GM19238 (cell line): Measurements from ENCODE around the gene ASL.
"Not testable (repeated sequence)": the region's sequence is repeated elsewhere in the genome, so short reads cannot be mapped to it uniquely, and the experiment has no call there.

ENCODE experiments used
- DNase-seq: peaks from one replicate; pipeline ENCODE4 v3.0.0; 2011; ENCODE audit warnings: low spot score; ENCODE audit not compliant: insufficient read length

Gene ASL

DNA sequence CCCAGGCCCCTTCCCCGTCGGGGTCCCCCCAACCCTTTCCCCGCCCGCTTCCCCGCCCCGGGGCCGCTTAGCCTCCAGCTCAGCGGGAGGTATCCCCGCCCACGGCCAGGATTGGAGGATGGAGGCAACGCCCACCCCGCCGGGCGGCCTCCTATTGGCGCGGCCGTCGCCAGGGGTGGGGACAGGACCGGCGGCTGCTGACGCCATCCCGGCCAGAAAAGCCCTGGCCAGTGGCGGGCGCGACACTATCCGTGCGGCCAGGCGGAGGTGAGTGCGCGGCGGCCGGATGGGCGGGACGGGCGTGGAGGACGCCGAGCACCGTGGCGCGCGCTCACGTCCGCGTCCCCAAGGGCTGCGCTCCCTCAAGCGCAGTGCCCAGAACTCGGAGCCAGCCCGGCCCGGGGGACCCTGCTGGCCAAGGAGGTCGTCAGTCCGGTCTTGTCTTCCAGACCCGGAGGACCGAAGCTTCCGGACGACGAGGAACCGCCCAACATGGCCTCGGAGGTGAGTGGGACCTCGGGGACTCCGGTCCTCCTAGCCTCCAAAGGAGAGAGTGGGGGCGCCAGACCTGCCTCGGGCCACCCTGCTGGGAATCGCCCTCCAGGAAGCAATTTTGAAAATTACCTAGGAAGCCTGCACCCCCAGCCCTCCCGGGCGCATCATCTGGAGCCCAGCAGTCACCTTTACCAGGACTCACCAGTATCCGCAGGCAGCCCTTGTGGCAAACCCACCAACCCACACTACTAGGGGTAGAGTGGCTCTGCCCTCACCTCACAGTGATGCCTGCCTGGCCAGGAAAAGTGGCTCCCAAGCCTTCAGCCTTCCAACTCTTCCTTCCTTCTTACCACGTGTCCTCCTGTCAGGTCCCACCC is at the start of gene ASL:
ASL (plus strand) TSS at position 230 of the 872 bp plus-strand sequence; CDS start at position 493, 263 bp downstream.
- DNase-seq = peak; percentile 100

DNA sequence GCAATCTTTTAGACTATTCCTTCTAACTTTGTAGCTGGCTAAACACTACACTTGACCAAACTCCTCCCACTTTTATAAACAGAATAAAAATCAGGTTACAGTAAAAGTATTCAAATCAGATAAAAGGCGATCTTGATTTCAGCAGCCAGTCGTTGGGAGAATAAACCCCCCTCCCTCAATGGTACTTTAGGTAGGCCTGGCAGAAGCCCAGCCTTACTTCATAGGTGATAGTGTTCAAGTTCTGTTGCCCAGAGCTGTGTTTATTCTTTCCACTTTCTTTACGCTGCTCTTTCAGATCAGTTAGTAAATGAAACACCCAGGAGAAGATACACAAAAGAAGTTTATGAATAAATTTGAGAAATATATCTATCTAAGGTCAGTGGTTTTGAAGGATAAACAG is 47.3 kb upstream of the ASL start:
- not testable (repeated sequence) for DNase-seq

DNA sequence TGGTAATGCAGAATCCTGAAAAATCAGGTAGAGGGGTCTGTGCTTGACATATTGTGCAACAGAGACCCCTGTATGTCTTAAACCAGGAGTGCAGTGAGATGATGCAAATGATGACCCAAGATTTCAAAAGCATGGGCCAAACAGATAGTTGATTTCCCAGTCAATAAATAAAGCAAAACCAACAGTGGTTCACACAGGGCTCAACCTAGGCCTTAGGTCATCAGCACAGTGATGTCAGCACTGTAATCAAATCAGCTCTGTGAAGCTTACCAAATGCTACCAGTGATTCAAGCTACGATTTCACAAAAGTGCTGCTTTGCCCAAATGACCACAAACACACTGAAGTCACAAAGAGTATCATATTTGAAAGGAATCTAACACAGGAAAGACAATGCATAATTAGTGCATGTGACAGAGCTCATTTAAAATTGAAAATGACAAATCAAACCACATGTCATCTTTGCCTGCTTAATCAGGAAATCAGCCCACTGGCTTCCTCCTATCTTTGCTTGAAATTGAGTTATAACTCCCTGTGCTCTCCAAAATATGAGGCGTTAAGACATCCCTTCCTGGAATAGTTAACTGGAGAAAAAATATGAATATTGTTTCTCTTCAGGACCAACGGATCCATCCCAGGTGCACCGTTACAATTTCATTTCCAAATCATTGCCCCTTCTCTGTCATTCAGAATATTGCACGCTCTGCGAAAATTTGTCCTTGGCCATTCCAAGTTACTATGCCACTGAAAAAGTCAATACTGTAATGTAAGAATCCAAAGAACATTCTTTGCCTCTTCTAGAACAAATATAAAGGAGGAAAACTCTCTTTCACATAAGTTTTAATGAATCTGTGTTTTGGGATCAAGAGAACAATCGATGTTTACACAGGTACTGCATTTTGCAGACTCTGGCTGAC is 41.9 kb upstream of the ASL start:
- no peak for DNase-seq

DNA sequence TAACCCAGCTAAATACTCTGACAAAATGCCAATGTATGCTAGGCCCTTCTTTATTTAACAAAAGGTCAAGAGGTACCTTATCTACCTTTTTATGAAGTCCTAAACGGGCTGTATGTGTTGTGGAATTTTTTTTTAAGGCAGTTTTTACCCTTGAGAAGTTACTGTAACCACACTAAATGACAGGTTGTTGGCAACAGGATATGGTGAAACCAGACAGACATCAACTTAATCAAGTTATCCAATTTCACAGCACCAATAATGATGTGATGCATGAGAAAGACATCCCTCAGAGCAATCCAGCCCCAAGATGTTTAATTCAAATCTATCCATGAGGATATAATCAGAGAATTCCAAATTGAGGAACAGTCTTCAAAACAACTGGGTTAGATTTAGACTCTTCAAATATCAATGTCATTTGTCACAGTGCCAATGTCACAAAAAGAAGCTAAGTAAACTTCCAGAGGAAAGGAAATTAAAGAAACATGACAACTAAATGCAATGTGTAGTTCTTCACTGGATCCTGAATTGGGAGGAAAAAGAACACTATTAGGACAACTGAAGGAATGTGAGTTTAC is 41.1 kb upstream of the ASL start:
- not testable (repeated sequence) for DNase-seq

DNA sequence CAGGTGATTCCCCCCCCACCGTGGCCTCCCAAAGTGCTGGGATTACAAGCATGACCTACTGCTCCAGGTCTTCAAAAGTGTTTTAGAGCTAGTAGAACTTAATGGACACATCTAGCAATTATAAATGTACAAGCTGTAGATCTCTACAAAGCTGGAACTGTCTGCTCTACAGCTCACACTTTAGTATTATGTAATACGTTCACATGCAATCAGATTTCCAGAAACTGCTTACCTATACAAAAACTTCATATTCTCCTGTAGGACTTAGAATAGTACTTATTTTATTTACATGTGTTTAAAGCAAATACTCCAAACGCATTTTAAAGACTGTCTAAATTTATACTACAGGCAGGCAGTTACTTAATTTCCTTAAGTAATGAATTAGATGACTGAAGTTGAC is 39.2 kb upstream of the ASL start:
- no peak for DNase-seq

DNA sequence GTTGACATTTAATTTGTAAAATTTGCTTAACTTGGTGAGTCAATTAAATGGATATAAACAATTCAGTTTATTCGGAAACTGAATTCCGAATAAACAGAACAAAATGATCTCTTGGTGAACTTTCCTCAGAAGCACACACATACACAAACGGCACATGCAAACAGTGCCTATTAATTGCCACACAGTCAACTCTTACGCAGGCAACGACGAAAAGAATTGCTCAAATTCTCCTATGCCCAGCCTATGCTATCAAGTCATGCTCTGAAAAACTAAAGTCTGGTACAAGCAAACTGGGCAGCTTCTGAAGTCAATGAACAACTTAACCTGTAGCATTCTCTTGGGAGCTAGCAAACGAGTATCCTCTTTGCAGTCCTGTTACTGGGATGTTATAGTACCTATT is 38.8 kb upstream of the ASL start:
- no peak for DNase-seq

DNA sequence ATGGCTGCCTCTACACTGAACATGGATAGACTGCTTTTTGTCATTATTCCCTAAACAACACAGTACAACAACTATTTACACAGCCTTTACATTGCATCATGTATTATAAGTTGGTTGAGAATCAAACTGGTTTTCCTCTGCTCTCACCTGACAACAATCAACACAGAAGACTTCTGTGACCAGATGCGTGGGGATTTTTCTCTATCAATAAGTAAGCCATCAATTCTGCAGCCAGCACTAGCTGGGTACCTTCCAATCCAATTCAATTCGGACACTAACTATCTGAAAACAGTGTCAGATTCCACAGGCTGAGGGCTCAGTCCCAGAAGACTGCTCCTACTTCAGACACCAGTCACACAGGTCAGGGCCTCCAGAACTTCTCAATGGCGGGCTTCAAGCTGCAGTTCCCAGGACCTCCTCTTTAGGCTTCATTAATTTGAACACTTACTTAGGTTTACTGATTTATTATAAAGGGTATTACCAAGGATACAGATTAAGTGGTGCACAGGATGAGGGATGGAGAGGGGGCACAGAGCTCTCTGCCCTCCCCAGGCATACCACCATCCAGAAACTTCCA is 36.4 kb upstream of the ASL start:
- DNase-seq = no peak

DNA sequence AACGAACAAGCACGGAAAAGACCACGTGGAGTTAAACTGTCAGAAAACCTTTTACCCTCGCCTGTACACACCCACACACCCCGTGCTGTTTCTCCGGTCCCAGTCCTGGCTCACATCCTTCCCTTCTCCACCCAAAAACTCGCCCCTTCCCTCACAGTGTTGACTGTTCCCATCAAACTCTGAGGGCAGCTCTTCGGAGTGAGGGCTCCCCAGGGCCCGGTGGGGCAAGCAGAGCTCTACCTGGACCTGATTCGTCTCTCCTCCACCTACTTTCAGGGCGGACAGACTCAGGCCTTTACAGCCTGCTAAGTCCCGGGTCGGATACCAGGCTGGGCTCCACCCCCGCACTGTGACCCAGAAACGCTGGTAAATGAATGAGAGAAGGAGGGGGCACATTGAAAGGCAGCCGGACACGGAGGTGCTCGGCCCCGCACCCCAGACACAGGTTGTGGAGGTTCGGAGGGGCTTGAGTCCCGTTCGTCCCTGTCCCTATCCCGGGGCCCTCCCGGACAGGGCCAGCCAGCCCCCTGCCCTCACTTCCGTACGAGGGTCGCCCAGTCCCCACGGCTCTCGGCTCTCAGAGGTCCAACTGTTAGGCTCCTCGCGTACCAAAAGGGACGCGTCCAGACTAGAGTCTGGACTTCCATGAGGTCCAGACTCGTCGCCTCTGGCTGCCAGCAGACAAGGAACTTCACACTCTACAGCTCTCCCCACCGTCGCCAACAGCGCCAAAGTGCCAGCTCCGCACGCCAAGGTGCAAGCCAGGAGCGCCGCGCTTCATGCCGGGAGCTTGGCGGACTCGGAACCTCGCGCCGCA is 31.7 kb upstream of the ASL start:
- peak; percentile 40 for DNase-seq

DNA sequence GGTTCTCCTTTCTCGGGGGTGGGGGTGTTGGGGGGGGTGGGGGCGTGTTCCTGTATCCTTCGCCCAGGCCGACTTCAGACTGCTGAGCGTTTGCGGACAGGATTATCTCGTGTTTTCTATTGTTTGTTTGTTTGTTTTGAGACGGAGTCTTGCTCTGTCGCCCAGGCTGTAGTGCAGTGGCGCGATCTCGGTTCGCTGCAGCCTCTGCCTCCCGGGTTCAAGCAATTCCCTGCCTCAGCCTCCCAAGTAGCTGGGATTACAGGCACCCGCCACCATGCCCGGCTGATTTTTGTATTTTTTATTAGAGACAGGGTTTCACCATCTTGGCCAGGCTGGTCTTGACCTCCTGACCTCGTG is 31.1 kb upstream of the ASL start:
- DNase-seq = not testable (repeated sequence)

DNA sequence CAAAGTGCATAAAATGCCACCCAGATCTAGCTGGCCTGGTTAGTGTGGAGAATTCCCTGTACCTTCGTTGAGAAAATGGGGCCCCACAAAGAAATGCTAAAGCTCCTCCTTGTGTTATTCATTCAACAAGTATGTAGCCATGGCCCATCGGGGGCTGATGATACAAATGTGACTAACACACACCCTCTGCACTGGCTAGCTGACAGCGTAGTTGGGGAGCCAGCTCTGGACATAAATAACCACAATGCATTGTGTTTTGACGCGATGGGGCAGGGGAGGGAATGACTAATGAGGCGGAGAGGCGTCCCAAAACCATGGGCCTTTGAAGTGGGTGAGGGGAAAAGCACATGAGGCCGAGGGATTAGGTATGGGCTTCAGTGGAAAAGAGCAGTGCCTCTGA is 28.2 kb upstream of the ASL start:
- DNase-seq = no peak

DNA sequence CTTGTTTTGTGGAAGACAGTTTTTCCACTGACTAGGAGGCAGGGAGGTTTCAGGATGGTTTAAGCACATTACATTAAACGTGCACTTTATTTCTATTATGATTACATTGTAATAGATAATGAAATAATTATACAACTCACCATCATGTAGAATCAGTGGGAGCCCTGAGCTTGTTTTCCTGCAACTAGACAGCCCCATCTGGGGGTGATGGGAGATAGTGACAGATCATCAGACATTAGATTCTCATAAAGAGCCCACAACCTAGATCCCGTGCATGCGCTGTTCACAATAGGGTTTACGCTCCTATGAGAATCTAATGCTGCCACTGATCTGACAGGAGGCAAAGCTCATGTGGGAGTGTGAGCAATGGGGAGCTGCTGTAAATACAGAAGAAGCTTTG is 25.7 kb upstream of the ASL start:
- DNase-seq = not testable (repeated sequence)

DNA sequence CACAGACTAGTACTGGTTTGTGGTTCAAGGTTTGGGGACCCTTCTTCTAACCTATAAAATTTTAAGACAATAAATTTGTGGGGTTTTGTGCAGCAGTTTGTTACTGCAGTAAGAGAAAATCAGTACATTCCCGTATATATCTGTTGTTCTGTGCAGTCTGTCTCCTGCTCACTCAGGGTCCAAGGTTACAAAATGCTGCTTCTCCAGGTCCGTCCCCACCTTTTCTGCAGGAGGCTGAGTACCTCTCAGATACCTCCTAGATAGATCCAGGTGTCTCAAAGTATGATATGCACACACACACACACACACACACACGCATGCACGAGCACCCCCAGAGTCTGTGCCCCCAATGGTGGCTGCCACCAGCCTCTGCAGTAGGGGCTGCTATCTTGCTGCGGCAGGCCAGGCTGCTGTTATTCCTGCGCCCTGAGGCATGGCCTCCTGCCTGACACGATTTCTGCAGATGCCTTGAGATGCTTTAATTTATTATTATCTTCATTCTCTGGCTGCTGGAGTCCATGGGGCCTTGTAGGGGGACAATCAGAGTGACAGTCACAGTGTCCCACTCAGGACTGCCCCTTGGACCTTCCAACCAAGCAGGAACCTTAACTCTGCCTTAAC is 25.2 kb upstream of the ASL start:
- no peak for DNase-seq

DNA sequence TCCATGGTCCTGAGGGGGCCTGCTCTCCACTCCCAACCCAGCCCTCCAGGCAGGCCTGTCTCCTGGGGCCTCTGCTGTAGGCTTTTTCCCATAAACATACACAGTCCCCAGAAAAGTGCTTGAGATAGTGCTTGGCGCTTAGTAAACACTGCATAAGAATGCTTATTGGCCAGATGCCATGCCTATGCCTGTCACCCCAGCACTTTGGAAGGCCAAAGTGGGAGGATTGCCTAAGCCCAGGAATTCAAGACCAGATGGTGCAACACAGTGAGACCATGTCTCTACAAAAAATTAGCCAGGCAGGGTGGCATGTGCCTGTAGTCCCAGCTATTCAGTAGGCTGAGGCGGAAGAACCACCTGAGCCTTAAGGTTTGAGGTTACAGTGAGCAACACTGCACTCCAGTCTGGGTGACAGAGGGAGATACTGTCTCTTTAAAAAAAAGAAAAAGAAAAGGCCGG is 24.6 kb upstream of the ASL start:
- no peak for DNase-seq

DNA sequence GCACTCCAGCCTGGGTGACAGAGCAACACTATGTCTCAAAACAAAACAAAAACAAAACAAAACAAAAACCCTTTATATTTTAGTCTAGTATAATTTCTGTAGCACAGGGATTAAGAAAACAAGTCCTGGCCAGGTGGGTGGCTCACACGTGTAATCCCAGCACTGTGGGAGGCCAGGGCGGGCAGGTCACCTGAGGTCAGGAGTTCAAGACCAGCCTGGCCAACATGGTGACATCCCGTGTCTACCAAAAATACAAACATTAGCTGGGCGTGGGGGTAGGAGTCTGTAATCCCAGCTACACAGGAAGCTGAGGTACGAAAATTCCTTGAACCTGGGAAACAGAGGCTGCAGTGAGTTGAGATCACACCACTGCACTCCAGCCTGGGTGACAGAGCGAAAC is 23.2 kb upstream of the ASL start:
- DNase-seq = no peak

DNA sequence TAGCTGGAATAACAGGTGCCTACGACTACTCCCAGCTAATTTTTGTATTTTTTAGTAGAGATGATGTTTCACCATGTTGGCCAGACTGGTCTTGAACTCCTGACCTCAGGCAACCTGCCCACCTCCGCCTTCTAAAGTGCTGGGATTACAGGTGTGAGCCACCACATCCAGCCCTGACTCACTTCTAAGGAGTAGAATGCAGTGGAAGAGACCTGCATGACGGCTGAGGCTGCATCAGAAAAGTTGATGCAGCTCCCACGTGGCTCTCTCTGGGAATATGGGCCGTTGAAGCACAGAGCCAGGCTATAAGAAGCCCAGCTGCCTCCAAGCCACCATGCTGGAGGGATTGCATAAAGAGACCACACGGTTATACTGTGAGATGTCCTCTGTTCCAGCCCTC is 21.6 kb upstream of the ASL start:
- no peak for DNase-seq

DNA sequence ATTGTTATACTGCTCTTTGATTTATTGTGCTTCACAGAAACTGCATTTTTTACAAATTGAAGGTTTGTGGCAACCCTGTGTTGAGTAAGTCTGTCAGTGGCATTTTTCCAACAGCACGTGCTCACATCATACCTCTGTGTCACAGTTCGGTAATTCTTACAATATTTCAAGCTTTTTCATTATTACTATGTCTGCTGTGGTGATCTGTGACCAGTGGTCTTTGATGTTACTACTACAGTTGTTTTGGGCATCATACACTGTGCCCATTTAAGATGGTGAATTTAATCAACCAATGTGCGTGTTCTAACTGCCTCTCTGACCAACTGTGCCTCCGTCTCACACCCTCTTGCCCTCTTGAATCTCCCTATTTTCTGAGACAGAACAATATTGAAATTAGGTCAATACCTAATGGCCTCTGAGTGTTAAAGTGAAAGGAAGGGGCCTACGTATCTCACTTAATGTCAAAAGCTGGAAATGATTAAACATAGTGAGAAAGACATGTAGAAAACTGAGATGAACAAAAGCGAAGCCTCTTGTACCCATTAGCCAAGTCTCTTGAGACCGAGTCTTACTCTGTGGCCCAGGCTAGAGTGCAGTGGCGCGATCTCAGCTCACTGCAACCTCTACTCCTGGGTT is 20.2 kb upstream of the ASL start:
- DNase-seq = no peak

DNA sequence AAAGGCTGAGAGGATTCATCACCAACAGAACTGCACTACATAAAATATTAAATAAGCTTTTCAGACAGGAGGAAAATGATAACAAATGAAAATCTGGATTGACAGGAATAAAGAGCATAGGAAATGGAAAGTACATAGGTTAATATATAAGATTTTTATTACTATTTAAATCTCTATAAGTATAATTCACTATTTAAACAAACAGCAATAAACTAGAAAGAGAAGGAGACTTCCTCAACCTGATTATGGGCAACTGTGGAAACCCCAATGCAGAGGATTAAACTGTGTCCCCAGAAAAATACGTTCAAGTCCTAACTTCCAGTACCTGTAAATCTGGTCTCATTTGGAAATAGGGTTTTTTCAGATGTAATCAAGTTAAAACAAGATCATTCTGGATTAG is 14.8 kb upstream of the ASL start:
- no peak for DNase-seq

DNA sequence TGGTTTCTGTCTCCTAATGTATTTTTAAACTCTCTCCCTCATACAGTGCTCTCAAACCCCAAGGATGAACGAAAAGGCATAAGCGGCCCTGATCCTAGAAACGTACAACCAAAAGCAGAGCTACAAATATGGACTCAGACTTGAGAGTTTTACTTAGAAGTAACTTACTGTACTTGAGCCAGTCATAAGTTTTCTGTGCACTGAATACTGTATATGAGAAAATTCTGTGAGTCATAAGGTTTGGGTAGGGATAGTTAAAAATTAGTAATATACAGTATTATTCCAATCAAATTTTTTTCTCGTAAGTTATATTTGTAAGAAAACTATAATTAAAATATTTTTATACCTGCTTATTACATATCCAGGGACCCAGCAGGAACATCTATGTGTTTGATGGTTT is 5.9 kb upstream of the ASL start:
- no peak for DNase-seq

DNA sequence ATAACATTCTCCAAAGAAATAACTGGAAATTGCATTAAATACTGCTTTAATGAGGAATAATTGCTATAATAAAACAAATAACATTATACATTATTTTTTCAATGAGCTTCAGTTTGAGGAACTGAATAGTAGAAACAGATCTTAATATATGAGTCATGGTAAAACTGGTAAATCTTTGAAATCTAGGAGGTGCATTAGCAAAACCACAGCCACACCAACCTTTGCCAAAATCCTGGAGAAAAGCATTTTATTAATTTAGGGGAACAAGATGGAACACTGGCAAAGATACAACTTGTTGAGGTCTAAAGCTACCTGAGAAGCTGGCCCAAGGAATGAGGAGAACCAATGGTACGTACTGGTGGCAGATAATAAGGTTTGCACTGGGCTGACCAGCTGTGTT is 5.4 kb upstream of the ASL start:
- no peak for DNase-seq

DNA sequence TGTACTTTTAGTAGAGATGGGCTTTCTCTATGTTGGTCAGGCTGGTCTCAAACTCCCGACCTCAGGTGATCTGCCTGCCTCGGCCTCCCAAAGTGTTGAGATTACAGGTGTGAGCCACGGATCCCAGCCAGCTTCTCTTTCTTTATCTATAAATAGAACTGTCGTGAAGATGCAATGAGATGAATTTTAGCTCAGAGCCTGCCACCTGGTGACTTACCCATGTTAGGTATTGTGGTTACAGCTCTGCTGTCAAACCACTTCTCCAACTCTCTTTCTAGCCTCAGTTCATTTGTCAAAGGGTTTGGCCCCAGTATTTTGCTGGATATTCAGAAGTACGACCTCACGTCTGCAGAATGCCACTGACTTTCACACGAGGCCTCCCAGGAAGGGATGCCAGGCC is 3.4 kb upstream of the ASL start:
- DNase-seq = not testable (repeated sequence)
